Mucosa of descending colon (tissue), 3 donors: ENCODE data around the gene POU2F3. TPM values are rescaled to one million over a fixed set of nuclear protein-coding genes. Genes with fewer than 3 reads are reported as not detected.

ENCODE experiments used
- ATAC-seq: fragments of 200-7000 bp; cut with Tn5 transposase; one replicate; pipeline ENCODE4 v1.9.1; 2020; ENCODE audit warnings: mild to moderate bottlenecking, moderate library complexity
- DNase-seq, 3 donors: peaks; one replicate each; pipeline ENCODE4 v3.0.0-alpha.2; 2020
- H3K36me3 ChIP-seq: fragments of 200-600 bp; one replicate; pipeline ENCODE4 v1.8.0; 2021; ENCODE audit warnings: low read depth, mild to moderate bottlenecking
- H3K4me1 ChIP-seq: fragments of 200-600 bp; one replicate; pipeline ENCODE4 v1.8.0; 2021; ENCODE audit warnings: low read depth, mild to moderate bottlenecking
- H3K4me3 ChIP-seq: fragments of 200-600 bp; one replicate; pipeline ENCODE4 v1.8.0; 2021; ENCODE audit warnings: mild to moderate bottlenecking
- H3K9me3 ChIP-seq: fragments of 200-600 bp; one replicate; pipeline ENCODE4 v1.8.0; 2021; ENCODE audit warnings: mild to moderate bottlenecking
- intact Hi-C, 2 donors: fragments of 100-400 bp; cut with DNase I in 1 of 2; cut with micrococcal nuclease in 1 of 2; formaldehyde crosslinking; loops; one replicate each; pipeline versions ENCODE4 v1.11.0 to v1.11.1; 2022; cut with DNase I, micrococcal nuclease
- long read RNA-seq, 2 donors: library from polyadenylated mRNA; unstranded; transcript quantifications; one replicate each; pipeline ENCODE4 v2.0.0, GENCODE V29; 2019 to 2021
- total RNA-seq, 3 donors: library from RNA; stranded (reverse); fragmentation: NEBNext Ultra II Directional in 2 of 3; extraction: Animal tissue kit (Norgen Biotek cat#: 25700) in 2 of 3; gene quantifications; one replicate each; pipeline versions ENCODE4 v1.2.1 to v1.2.4, GENCODE V29; 2021 to 2023
- TF ChIP-seq, protein P1 (sequence below): fragments of 200-600 bp; IDR thresholded peaks from one replicate; pipeline ENCODE4 v1.8.0; 2022; ENCODE audit warnings: antibody characterized with exemption, mild to moderate bottlenecking
- donor health status: DM: no; HTN: no; CAD: no; lungs with moderate emphysema.
- donor health status: DM: no; HTN: no; CAD: no.
- donor health status: DM: no; HTN: yes; CAD: no.

POU2F3 gene
- 1 to 10 TPM; 1.1 to 3.0 (median 2.2) TPM for total RNA-seq
- long read RNA-seq, donor 1, partial matches to known transcripts = 0 of 1 reads
- long read RNA-seq, donor 1, other reads (novel, unspliced or antisense) = 0 of 1 reads
- long read RNA-seq, donor 2 = 0 reads

DNA sequence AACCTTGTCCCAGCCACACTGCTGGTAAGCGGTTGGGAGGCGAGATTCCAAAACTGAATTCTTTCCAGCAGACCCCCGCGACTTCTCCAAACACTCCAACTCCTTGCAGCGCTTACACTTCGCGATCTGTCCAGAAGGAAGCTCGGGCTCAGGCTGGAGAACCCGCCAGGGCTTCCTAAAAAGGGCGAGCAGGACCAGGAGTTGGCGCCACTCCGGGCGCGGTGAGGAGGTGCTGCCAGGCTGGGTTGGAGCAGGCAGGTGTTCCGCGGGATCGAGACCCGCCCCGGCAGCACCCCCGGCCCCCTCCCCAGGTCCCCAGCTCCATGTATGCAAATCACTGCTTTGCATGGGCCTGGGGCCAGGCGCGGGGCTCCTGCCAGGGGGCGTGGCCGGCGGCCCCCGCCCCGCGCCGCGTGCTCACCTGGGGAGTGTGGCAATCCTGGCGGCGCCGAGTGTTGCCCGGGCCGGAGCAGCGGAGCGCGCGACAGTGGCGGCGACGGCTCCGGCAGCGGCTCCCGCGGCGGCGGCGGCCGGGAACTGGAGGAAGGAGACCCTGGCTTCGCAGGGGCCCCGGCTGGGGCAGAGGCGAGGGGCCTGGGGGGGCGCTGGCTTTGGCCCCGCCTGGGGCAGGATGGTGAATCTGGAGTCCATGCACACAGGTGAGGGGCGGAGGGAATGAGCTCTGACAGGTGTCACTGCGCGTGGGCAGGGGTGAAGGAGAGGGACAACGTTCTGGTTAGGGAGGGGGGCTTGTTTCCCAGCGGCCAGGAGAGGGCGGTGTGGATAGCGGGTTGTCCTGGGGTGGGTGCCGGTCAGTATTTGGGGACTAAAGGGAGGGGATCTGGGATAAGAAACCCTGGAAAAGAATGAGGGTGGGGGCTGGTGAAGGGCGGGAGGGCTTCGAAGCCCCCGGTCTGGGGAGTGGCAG is at the start of gene POU2F3:
Gene POU2F3, plus strand, starts transcription at position 428 of the 928 bp plus-strand sequence. Its CDS starts 204 bp downstream, at position 632.
- no peaks in the 10 kb centered on the region for H3K9me3 ChIP-seq
- TF ChIP-seq, protein P1, sequence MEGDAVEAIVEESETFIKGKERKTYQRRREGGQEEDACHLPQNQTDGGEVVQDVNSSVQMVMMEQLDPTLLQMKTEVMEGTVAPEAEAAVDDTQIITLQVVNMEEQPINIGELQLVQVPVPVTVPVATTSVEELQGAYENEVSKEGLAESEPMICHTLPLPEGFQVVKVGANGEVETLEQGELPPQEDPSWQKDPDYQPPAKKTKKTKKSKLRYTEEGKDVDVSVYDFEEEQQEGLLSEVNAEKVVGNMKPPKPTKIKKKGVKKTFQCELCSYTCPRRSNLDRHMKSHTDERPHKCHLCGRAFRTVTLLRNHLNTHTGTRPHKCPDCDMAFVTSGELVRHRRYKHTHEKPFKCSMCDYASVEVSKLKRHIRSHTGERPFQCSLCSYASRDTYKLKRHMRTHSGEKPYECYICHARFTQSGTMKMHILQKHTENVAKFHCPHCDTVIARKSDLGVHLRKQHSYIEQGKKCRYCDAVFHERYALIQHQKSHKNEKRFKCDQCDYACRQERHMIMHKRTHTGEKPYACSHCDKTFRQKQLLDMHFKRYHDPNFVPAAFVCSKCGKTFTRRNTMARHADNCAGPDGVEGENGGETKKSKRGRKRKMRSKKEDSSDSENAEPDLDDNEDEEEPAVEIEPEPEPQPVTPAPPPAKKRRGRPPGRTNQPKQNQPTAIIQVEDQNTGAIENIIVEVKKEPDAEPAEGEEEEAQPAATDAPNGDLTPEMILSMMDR = no peak
- peak in 1 of 3 donors; percentile 48 for DNase-seq
- no peaks in the 10 kb centered on the region for H3K36me3 ChIP-seq
- peaks cover 4% of the 10 kb centered on the region for H3K4me1 ChIP-seq
- no peak within 1 kb of the TSS for H3K4me3 ChIP-seq
- ATAC-seq = peak; percentile 64
- intact Hi-C loops = no loop called here

DNA sequence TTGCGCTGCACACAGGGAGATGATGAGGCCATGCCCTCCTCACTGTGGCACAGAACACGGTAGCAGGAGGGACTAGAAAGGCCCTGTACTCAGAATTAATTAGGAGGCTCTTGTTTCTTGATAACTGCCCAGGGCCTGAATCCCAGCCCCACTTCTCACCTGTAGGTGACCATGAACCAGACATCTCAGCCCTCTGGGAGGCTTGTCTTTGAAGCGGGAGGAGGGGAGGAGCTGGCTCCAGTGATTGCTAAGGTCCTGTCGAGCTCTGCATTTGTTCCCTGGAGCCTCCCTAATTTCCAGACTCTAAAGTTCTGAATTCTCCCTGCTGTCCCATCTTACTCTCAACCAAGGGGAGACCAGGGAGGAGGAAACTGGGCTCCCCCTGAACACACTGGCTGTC is 48.9 kb upstream of the POU2F3 start:
- no peak for ATAC-seq
- Histone ChIP-seq H3K9me3 (no peaks in the 10 kb centered on the region), H3K36me3 (no peaks in the 10 kb centered on the region), H3K4me3 (no peak overlapping the region), H3K4me1 (peaks cover 57% of the 10 kb centered on the region)
- no peak for DNase-seq
- TF ChIP-seq, protein P1 = no peak
- intact Hi-C loops = no loop called here

DNA sequence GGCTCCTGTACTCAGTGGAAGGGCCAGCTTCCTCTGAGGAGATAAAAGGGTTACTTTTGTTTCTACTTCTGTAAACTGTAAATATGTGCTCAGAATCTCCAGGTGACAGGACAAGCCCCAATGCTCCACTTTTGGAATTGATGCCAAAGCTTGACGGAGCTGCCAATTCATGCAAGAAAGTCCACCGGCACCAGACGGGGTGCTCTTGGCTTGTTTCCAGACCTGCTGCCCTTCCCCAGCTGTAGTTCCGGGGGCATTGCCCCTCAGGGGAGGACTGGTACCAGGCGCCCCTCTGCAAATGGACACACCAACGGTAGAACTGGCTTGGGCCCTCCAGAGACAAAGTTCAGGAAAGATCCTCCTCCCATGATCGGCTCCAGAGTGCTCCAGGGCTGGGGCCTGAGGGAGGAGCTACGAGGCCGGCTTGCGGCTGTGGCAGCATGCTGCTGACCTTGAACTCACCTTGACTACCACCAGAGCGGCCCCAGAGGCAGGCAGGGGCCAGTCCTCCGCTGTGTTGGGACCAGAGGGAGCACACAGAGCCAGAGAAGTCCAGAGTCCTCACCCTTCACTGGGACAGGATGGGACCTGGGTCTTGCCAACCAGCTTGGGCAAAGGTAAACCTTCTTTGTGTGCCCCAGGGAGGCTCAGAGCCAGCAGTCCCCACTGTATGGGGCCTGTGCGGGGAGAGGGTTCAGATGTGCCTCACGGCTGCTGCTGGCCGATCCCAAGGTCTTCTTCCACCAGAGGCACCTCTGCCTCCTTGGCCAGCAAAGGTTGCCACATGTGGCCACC is 46.9 kb upstream of the POU2F3 start:
- Histone ChIP-seq H3K4me1 (peaks cover 53% of the 10 kb centered on the region), H3K9me3 (no peaks in the 10 kb centered on the region), H3K4me3 (no peak overlapping the region), H3K36me3 (no peaks in the 10 kb centered on the region)
- TF ChIP-seq, protein P1 = no peak
- peak in 1 of 3 donors; percentile 51 for DNase-seq
- no peak for ATAC-seq
- intact Hi-C loops = no loop called here

DNA sequence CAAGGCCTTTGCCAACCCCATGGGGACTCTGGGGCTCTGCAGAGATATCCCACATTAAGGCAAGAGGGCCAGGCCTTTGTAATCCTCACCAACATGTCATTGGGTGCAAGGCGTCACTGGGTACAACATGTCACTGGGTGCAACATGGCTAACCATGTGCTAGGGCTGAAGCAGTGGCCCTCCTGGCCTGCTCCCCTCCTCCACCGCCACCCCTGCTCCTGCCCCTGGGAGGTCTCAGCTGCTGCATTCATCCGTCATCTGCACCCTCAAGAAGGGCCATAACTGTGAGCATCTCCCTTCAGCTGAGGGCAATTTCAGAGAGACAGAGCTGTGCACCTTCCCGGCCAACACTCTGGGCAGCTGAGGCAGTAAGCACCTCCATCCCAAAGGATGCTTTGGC is 45.8 kb upstream of the POU2F3 start:
- no peak for ATAC-seq
- peak in 1 of 3 donors; percentile 22 for DNase-seq
- intact Hi-C loops = no loop called here
- TF ChIP-seq, protein P1 = no peak
- Histone ChIP-seq H3K36me3 (no peaks in the 10 kb centered on the region), H3K4me3 (no peak overlapping the region), H3K9me3 (no peaks in the 10 kb centered on the region), H3K4me1 (peaks cover 52% of the 10 kb centered on the region)

DNA sequence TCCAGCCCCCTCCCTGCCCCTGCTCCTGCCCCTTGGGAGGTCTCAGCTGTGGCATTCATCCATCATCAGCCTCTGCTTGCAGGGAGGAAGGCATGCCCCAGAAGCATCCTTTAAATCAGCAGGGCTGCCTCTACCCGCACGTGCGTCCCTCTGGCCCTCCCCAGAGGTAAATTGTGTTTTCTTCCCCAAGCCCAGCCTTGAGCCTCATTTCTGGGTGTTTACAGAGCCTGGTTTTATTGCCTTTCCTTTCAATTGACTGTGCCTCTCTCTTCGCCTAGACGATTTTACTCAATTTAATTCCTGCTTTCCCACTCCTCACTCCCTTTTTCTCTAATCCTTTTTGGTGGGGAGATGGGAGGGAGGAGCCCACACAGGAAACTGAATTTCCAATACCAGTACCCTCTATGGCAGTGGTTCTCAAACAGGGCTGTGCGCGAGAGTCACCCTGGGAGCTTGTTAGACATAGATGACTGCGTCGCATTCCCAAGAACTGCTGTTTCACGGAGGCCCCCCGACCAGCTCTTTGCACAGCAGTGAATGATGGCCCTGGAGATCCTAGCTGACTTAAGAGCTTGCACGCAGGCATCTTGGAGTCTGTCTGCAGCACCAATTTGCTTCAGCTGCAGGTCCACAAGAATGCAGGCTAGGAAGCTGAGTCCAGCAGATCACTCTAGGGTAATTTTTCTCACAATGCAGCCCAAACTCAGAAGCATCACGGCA is 44.2 kb upstream of the POU2F3 start:
- DNase-seq (peak in 1 of 3 donors; percentile 35), ATAC-seq (no peak)
- Histone ChIP-seq H3K9me3 (no peaks in the 10 kb centered on the region), H3K4me1 (peaks cover 42% of the 10 kb centered on the region), H3K4me3 (no peak overlapping the region), H3K36me3 (no peaks in the 10 kb centered on the region)
- intact Hi-C loops = no loop called here
- TF ChIP-seq, protein P1 = no peak
